Activated CD4-positive, alpha-beta T cell treated with anti-CD3 and anti-CD28 coated beads, Interleukin-2, amount 50 U/mL, for 24 hours (primary cell): ENCODE measurements around the gene RBMS1.

ENCODE experiments used
- DNase-seq, 2 donors: peaks; one replicate each; pipeline ENCODE4 v3.0.0-alpha.2; 2020; ENCODE audit warnings: low read depth in 1 of 2, low spot score in 1 of 2

Gene RBMS1

GRCh38 chr2:160232905-160233475 is 260.6 kb downstream of the RBMS1 start:
- no peak for DNase-seq

- no peak for DNase-seq
These were observed 264.0 kb downstream of the RBMS1 start for GRCh38 chr2:160229591-160229990.

DNA sequence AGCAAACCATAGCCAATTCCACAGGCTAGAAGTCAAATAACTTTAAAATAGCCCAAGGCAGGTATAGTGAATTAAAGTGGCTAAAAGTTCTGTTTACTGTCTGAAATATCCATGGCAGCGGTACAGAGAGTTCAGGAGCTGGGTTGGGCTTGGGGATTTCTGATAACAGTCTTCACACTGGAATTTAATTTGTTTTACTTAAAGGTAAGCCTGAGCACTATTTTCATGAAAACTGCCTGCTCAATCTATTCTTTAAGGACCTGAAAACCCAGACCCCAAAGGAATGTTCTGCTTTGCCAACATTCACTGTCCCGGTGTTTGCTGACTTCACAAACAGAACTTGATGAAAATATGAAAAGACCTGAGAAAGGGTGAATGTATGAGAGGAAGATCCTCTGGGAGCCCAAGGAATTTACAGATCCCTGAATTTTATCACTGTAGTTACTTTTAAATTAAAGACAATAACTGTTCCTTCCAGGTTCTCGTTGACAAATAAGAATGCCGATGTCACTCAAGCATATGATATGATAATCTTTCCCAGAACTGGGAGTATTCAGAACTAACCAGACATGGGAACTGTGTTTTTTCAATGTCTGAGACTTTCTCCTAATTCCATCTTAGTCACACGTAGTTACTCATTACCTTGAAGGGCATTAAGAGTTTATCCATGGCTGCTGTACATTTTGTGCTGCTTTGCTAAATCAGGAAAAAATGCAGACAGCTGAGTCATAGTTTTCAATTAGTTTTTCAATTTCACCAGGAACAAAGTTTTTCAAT is 265.3 kb downstream of the RBMS1 start:
- DNase-seq = no peak

DNA sequence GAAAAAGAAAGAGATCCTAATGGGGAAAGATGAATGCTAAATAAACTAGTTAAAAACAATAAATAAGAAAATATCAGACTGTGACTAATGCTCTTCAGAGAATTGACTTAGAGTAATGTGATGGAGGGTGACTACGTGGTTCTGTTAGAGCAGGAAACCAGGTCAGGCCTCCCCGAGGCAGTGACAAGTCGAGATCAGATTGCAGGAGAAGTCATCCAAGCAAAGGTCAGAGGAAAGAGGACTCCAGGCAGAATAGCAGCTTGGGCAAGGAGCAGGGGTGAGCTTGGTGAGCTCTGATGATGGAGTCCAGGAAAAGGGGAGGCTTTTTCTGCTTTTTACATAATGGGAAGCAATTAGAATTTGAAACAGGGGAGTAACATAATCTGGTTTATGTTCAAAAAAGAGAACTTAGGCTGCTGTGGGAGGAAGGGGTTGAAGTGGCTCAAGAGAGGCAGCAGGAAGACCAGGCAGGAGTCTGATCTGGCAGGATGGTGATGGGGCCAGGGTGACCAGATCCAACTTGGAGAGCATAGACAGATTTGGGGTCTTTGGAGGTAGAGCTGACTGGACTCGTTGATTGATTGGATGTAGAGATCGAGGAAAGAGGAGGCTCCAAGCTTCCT is 266.2 kb downstream of the RBMS1 start:
- DNase-seq = no peak

GRCh38 chr2:160226367-160226766 is 267.2 kb downstream of the RBMS1 start:
- no peak for DNase-seq

DNA sequence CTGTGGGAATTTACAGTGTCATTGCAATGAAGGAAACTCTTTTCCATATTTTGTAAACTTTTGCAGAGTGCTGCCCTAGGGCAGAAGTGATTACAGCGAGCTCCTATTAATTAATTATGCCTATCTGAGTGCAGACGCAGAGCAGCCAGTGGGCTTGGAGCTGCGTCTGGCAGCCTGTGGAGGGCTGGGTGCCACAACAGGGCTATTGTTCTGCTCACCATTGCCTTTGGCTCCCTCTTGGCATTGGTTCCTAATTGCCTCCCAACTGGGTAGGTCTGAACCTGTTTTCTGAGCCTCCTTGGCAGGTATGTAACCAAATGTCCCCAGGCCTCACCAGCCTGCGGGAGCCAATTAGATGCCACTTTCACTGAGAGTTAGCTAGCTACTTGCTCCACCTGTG is 267.9 kb downstream of the RBMS1 start:
- DNase-seq = no peak

DNA sequence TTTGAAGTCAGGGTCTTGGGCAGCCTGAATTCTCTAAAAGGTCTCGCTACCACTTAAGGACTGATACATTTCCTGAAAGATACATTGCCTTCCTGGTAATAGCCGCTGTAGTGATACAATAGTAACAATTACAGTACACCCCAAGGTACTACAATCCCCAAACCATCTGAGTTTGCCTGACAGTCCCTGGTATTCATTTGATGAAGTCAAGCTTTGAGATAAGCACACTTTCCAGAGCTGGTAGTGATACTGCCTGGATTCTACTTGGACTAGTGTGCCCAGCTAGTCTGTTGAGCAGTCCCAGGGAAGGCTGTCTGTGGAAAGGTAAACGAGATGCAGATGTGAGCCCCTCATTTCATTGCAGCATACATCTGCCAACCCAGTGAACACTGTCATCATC is 269.1 kb downstream of the RBMS1 start:
- DNase-seq = no peak

DNA sequence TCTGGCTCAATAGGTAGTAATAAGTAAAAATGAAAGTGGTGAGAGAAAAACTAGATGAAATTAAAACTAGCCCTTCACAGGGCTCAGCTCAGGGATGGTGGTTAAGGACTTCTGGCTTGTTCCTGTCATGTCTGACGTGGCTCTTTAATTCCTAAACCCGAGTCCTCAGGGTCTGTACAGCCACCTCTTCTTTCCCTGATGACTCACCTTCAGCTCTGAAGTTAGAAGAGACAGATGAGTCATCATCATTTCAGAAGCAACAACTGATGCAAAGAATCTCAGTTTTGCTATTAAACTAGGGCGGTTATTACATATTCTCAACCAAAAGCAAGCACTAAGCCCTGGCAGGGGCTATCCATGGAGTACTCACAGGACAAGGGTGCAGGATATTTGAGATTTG is 269.5 kb downstream of the RBMS1 start:
- peak in 1 of 2 donors; percentile 52 for DNase-seq

GRCh38 chr2:160223560-160223959 is 270.0 kb downstream of the RBMS1 start:
- no peak for DNase-seq

DNA sequence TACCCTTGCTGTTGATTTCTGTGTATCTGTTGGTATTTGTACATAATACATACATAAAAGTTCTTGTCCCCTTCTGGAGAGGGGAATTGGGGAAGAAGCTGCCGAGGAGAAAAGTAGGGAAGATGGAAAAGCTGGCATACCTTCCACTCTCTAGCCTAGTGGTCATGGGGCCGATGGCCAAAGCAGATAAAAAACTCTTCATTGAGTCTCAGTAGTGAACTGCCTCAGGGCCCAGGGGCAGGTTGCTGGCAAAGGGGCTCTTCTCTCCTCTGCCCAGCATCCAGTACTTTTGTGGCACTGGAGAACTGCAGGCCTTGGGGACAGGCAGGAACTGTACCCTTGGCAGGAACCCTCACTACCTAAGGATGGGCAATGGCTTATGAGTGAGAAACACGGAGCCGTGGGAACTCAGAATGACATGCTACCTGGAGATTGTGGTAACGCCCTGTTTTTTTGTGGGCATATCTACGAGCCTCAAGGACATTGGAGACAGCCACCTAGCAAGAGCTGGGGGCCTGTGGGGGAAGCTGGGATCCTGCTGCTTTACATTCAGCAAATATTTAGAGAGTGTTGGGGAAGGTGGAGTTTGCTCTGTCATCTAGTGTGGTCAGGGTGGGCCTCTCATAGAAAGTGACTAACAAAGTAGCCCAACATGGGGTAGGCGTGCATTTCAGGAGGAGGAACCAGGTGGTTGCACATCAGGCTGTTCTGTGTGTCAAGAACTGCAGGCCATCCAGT is 270.9 kb downstream of the RBMS1 start:
- DNase-seq = no peak
